HEK293T (cell line): ENCODE results near the gene VEPH1.

ENCODE experiments used
- CTCF ChIA-PET: fragments of 350-600 bp; formaldehyde crosslinking; extraction: SDS; loops from one replicate; lab custom pipeline; 2021; ENCODE audit warnings: antibody characterized with exemption, inconsistent platforms; lab: Yijun Ruan, JAX
- POLR2A ChIA-PET: fragments of 350-600 bp; formaldehyde crosslinking; extraction: SDS; loops from one replicate; lab custom pipeline; 2020; ENCODE audit warnings: antibody characterized with exemption, inconsistent platforms; lab: Yijun Ruan, JAX
- DNase-seq: peaks from one replicate; pipeline ENCODE4 v3.0.0; 2012; ENCODE audit warnings: mixed read lengths; ENCODE audit errors: extremely low spot score
- ARNT ChIP-seq: fragments of 450-650 bp; IDR thresholded peaks from 2 replicates; pipeline ENCODE4 v1.6.1; 2017; ENCODE audit warnings: mild to moderate bottlenecking
- BHLHE40 ChIP-seq: fragments of 450-650 bp; IDR thresholded peaks from 2 replicates; pipeline ENCODE4 v1.6.1; 2016; ENCODE audit warnings: mild to moderate bottlenecking, moderate library complexity, borderline replicate concordance
- CTBP1 ChIP-seq: fragments of 450-650 bp; IDR thresholded peaks from 2 replicates; pipeline ENCODE4 v1.6.1; 2016; ENCODE audit warnings: borderline replicate concordance
- ELF4 ChIP-seq: fragments of 450-650 bp; IDR thresholded peaks from 2 replicates; pipeline ENCODE4 v1.6.1; 2017; ENCODE audit warnings: antibody characterized with exemption
- FOXA1 ChIP-seq: fragments of 450-650 bp; IDR thresholded peaks from 2 replicates; pipeline ENCODE4 v1.6.1; 2016; ENCODE audit warnings: mild to moderate bottlenecking
- FOXK2 ChIP-seq: fragments of 450-650 bp; IDR thresholded peaks from 2 replicates; pipeline ENCODE4 v1.6.1; 2016; ENCODE audit warnings: mild to moderate bottlenecking
- FOXM1 ChIP-seq: fragments of 450-650 bp; IDR thresholded peaks from 2 replicates; pipeline ENCODE4 v1.6.1; 2017; ENCODE audit warnings: mild to moderate bottlenecking, borderline replicate concordance
- HDGF ChIP-seq: fragments of 450-650 bp; IDR thresholded peaks from 2 replicates; pipeline ENCODE4 v1.6.1; 2017; ENCODE audit warnings: antibody characterized with exemption, borderline replicate concordance
- L3MBTL2 ChIP-seq: fragments of 450-650 bp; conservative IDR thresholded peaks from 2 replicates; pipeline ENCODE4 v1.6.1; 2016; ENCODE audit warnings: mild to moderate bottlenecking
- LEF1 ChIP-seq: fragments of 450-650 bp; IDR thresholded peaks from 2 replicates; pipeline ENCODE4 v1.6.1; 2017; ENCODE audit warnings: mild to moderate bottlenecking, borderline replicate concordance
- NFRKB ChIP-seq: fragments of 450-650 bp; IDR thresholded peaks from 2 replicates; pipeline ENCODE4 v1.6.1; 2016; ENCODE audit warnings: mild to moderate bottlenecking, moderate library complexity
- SP1 ChIP-seq: fragments of 450-650 bp; IDR thresholded peaks from 2 replicates; pipeline ENCODE4 v1.6.1; 2017
- SUZ12 ChIP-seq: fragments of 450-650 bp; IDR thresholded peaks from 2 replicates; pipeline ENCODE4 v1.6.1; 2016; ENCODE audit warnings: mild to moderate bottlenecking
- TARDBP ChIP-seq: fragments of 450-650 bp; IDR thresholded peaks from 2 replicates; pipeline ENCODE4 v1.6.1; 2016
- ZNF384 ChIP-seq: fragments of 450-650 bp; IDR thresholded peaks from 2 replicates; pipeline ENCODE4 v1.6.1; 2016
- TF ChIP-seq, protein P1 (sequence below): fragments of 450-650 bp; IDR thresholded peaks from 2 replicates; pipeline ENCODE4 v1.6.1; 2016

VEPH1 gene

GRCh38 chr3:157520485-157521150 is 17.4 kb upstream of the VEPH1 start:
- TF ChIP-seq ELF4 (no peak), L3MBTL2 (no peak), NFRKB (no peak), TARDBP (no peak), SP1 (no peak), FOXM1 (no peak), ZNF384 (no peak), SUZ12 (no peak), BHLHE40 (no peak), FOXA1 (no peak), LEF1 (no peak), ARNT (no peak), CTBP1 (no peak), FOXK2 (no peak), HDGF (no peak)
- TF ChIP-seq, protein P1, sequence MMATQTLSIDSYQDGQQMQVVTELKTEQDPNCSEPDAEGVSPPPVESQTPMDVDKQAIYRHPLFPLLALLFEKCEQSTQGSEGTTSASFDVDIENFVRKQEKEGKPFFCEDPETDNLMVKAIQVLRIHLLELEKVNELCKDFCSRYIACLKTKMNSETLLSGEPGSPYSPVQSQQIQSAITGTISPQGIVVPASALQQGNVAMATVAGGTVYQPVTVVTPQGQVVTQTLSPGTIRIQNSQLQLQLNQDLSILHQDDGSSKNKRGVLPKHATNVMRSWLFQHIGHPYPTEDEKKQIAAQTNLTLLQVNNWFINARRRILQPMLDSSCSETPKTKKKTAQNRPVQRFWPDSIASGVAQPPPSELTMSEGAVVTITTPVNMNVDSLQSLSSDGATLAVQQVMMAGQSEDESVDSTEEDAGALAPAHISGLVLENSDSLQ, result no peak
- no peak for DNase-seq
- ChIA-PET POLR2A (no interaction called here), CTCF (no interaction called here)

- CTCF ChIA-PET, result no interaction called here
- TF ChIP-seq NFRKB (no peak), HDGF (no peak), CTBP1 (no peak), ARNT (no peak), L3MBTL2 (no peak), SP1 (no peak)
- TF ChIP-seq, protein P1, result no peak
- POLR2A ChIA-PET, result no interaction called here
- no peak for DNase-seq
Measured at GRCh38 chr3:157518881-157519280, 15.7 kb upstream of the VEPH1 start.

- POLR2A ChIA-PET, result no interaction called here
- CTCF ChIA-PET, result no interaction called here
Measured at GRCh38 chr3:157516928-157517327, 13.7 kb upstream of the VEPH1 start.

DNA sequence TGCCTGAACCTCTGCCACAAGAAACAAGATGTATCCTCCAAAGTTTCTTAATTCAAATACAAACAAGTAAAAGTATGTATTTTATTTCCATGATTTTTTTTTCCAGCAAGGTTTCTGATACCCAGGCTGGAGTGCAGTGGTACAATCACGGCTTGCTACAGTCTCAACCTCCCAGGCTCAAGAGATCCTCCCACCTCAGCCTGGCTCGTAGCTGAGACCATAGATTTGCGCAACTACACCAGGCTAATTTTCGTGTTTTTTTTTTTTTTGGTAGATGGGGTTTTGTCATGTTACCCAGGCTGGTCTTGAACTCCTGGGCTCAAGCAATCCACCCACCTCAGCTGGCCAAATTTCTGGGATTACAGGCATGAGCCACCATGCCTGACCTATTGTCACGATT is 12.2 kb upstream of the VEPH1 start:
- CTCF ChIA-PET, result no interaction called here
- no peak for DNase-seq
- TF ChIP-seq L3MBTL2 (no peak), NFRKB (no peak), ELF4 (no peak), TARDBP (no peak), ARNT (no peak), BHLHE40 (no peak), FOXA1 (no peak), SP1 (no peak), HDGF (no peak), ZNF384 (no peak), SUZ12 (no peak), FOXM1 (no peak), LEF1 (no peak), FOXK2 (no peak), CTBP1 (no peak)
- TF ChIP-seq, protein P1, result no peak
- POLR2A ChIA-PET, result no interaction called here

More at GRCh38 chr3:157516928-157517327, 13.7 kb upstream of the VEPH1 start:
- no peak for TF ChIP-seq CTBP1
- TF ChIP-seq ZNF384, result no peak
- TF ChIP-seq ARNT, result no peak
- no peak for TF ChIP-seq FOXA1
- TF ChIP-seq NFRKB, result no peak
- no peak for TF ChIP-seq HDGF
- TF ChIP-seq BHLHE40, result no peak
- TF ChIP-seq SUZ12, result no peak
- TF ChIP-seq FOXK2, result no peak
- no peak for TF ChIP-seq TARDBP
- no peak for TF ChIP-seq SP1
- TF ChIP-seq LEF1, result no peak
- TF ChIP-seq, protein P1, result no peak
- TF ChIP-seq L3MBTL2, result no peak
- TF ChIP-seq FOXM1, result no peak
- TF ChIP-seq ELF4, result no peak
- DNase-seq, result no peak

DNA sequence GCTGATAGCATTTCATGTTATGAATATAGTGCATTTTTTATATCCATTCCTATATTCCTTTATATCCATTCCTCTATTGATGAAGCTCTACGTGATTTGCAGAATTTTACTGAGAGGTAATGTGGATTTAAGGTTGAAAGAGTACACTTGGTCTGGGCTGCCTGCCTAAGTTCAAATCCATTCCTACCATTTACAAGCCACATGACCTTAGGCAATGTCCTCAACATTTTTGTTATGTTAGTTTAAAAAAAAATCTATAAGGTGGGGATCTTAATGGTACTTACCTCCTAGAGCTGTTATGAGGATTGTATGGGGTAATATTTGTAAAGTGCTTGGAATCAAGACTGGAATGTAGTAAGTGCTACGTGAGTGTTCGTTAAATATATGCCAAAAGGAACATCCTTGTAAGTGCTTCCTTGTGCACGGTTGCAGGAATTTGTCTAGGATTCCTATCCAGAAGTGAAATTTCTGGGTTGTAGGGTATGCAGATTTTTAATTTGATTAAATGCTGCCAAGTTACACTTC is 11.2 kb upstream of the VEPH1 start:
- TF ChIP-seq FOXK2 (no peak), SUZ12 (no peak), HDGF (no peak), BHLHE40 (no peak), ARNT (no peak), NFRKB (no peak), CTBP1 (no peak), TARDBP (no peak), FOXM1 (no peak), ELF4 (no peak), ZNF384 (no peak), L3MBTL2 (no peak), FOXA1 (no peak)
- TF ChIP-seq, protein P1, result no peak
- no peak for DNase-seq
- POLR2A ChIA-PET, result no interaction called here
- CTCF ChIA-PET, result no interaction called here
